Effector CD8-positive, alpha-beta T cell (primary cell): ENCODE data around the gene TACR2.

Experiments
- DNase-seq: peaks from one replicate; lab custom pipeline; 2025; lab: John Stamatoyannopoulos, UW

Gene TACR2

DNA sequence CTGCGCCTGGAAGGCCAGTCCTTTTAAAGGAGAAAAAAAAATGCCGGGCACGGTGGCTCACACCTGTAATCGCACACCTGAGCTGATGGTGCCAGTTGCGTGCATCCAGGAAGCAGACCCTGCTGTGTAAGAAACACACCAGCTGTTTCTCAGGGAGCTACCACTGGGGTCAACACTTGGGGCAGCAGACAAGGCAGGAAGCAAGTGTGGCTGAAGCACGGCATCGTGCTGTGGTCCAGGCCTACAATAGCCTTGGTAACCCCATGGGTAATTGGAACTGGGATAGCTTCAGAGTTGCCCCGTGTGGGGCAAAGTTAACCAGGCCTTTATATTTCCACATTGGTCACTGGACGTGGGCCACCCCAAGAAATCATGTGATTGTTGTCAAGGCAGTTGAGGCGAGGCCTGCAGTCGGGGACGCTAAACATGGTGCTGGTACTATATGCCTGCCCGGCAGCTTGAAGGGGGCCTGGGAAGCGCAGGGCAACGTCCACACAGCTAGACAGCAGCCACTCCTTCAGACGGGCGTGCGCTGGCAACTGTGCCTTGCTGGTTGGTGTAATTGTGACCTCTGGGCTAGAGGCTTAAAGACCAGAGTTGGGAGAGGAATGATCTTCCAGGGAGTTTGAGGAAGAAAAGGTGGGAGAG, 2.5 kb upstream of the TACR2 start:
- no peak for DNase-seq

DNA sequence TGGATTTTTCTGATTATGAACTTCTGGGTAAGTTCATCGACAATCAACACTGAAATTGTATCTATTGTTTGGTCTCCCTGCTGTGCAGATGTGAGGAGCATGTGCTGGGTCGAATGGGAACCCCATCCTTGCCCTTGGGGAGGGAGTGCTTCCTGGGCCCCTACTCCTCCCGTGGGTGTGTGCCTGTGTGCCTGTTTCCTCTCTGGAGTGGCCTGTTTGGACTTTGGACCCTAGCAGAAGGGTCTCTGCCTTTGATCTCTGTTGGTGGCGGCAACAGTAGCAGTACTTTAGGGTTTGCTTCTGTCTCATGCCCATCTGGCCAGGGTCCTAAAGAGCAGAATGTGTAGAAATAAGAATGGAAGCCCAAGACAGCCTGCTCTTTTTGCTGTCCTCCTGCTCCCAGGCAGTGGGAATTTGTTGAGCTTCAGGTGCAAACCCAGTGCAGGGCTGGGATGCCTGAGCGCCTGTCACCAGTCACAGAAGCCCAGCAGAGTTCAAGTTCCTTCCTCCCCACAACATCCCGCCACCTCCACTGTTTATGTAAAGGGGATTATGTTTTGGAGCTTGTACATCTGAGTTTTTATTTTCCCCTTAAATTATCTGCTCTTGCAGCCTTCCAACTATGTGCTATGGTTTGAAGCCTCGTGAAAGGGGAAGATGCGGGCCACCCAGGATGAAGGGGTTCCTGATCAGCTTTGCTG, 1.5 kb upstream of the TACR2 start:
- no peak for DNase-seq

- no peak for DNase-seq
Observed at GRCh38 chr10:69417542-69417941, 824 bp upstream of the TACR2 start.

DNA sequence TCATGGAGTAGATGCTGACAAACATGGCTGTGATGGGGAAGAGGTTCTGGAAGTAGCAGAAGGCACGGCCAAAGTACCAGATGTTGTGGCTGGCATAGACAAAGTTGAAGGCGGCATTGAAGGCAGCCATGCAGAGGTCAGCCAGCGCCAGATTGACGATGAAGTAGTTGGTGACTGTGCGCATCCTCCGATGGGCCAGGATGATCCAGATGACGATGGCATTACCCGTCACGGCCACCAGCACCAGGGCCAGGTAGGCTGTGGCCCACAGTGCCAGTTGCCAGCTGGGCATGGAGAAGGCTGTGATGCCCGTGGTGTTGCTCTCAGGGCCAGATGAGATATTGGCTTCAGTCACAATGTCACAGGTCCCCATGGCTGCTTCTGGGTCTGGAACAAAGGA, 767 bp downstream of the TACR2 start:
- DNase-seq = no peak

GRCh38 chr10:69415049-69415448, 1.7 kb downstream of the TACR2 start:
- DNase-seq = no peak

GRCh38 chr10:69414036-69415018, 2.4 kb downstream of the TACR2 start:
- no peak for DNase-seq

DNA sequence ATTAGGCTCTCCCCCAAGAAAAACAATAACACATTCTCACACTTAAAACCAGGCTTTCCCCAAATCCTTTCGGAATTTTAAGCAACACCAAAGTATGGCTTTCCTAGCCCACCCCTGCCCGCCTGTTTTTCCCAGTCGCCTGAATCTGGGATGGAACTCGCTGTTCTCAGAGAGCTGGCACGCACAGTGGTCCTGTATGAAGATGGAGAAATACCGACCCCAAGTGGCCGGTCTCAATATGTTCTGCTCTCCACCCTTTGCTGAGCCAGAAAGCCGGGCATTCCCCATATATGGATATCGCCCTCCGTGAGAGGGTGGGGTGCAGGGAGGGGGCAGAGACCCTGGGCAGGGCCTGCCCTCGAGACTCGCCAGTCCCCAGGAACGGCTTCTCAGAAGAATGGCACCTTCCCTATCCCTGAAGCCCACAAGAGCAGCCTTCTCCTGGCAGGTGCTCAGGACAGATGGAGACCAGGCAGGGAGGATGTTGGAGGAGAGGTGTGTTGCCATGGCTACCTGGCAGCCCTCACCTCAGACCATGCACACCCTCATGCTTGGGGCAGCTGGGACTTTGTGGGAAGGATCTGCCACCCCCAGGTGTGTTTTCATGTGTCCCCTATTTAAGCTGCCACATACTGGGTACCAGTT, 3.4 kb downstream of the TACR2 start:
- DNase-seq = peak; percentile 23

DNA sequence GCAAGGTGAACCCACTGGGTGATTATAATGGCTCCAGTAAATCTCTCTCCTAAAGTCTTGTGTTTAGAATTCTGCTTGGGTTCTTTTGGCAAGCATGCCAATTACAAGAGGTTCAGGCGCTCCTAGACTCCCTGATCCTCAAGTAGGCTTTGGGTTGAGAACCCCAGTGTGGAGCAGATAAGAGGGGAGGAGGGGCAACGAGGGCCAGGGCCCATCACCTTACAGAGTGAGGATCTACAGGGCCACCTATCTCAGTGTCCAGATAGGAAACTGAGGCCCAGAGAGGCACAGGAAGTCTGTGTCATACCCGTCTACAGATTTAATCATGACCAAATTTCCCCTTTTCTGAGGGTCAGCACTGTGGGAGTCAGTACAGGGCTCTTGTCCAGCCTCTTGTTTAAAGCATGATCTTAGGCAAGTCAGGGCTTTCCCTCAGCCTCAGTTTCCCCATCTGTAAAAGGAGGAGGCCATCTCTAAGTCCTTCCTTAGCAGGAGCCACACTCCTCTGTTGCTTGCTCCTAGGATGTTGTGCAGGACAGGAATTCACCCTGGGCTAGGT, 4.4 kb downstream of the TACR2 start:
- DNase-seq = no peak

GRCh38 chr10:69411476-69411875, 5.2 kb downstream of the TACR2 start:
- no peak for DNase-seq

GRCh38 chr10:69410487-69410886, 6.2 kb downstream of the TACR2 start:
- no peak for DNase-seq

DNA sequence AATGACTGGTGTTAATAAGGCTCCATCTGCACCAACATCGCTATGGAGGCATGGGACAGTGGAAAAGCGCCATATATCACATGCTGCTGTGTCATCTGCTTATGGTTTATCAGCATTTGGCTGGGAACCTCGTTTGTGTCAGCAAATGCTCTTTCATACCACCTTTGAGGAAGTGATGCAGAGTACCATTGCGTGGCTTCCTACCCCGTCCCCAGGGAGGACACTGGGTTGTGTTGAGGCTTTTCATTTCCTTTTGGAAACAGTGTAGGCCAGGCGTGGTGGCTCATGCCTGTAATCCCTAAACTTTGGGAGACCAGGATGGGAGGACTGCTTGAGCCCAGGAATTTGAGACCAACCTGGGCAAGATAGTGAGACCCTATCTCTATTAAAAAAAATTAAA, 6.8 kb downstream of the TACR2 start:
- DNase-seq = no peak

GRCh38 chr10:69409176-69409495, 7.6 kb downstream of the TACR2 start:
- DNase-seq = no peak

- peak; percentile 92 for DNase-seq
Observed at GRCh38 chr10:69408318-69409175, 8.2 kb downstream of the TACR2 start.

- no peak for DNase-seq
Observed at GRCh38 chr10:69407621-69408301, 9.0 kb downstream of the TACR2 start.

DNA sequence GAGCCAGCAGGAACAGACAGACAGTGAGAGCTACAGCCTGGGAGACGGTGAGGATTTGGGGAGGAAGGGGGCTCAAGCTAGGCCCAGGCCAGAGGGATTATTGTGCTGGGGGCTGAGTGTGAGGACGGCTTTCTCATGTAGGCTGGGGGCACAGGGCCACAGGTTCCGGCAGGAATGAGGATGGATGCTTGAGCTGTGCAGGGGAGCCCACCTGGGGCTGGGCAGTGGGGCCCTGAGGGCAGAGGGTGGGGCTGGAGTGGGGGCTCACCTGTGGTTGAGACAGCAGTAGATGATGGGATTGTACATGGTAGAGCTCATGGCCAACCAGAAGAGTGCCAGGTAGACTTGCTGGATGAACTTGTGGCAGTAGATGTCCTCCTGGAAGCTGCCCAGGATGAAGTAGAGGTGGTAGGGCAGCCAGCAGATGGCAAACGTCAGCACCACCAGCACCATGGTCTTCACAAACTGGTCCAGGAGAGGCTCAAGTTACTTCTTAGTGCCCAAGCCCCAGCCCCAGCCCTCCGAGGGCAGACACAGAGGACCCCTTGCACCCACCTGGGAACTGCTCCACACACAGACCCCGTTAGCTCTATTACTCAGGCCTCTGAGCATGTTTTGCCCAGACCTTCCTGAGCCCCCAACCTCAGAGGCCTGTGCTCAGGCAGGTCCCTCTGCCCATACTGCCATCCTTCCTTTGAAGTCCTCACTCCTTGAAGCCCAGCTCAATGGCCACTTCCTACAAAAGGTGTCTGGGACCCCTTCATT, 9.7 kb downstream of the TACR2 start:
- DNase-seq = no peak

DNA sequence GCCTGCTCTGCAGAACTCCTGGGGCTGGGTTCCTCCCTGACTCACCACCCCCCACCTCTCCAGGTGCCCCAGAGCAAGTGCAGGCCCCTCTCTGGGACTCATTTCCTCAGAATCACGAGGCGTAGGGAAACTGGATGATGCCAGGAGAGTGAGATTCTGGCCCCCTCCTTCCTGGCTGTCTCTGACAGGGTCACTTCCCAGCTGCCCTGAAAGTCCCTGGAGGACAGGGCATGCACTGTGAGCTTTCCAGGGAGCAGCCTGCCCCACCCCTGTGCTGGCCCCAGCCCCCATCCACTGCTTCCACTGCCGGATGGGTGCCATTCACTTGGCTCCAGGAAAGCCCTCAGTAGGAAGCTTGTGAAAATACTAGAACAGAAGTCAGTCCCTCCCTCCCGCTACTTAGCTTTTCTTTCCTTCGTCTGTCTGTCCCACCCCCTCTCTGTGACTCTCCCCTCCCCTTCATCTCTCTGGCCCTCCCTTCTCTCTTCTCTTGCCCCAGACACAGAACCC, 10.4 kb downstream of the TACR2 start:
- no peak for DNase-seq

DNA sequence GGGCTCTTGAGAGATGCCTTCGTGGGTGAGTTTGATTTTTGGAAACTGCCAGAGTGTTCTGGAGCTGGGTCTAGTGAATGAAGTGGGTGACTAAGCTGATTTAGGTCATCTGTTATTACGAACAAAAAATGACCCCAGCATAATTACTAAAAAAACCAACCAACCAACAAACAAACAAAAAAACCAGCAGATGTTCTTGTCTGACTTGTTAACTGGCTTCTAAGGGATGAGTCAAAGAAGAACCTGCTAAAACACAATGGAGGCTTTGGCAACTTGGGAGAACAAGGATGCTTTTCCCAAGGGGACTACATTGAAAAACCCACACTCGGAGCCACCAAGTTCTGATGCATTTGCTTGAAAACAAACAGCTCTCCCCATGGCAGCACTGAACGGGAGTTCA, 11.5 kb downstream of the TACR2 start:
- DNase-seq = no peak

- DNase-seq = no peak
Observed at GRCh38 chr10:69404786-69405185, 11.9 kb downstream of the TACR2 start.

GRCh38 chr10:69403519-69403918, 13.2 kb downstream of the TACR2 start:
- no peak for DNase-seq
